Keratinocyte (primary cell): ENCODE data around the gene CLECL1. TPM values are rescaled to one million over a fixed set of nuclear protein-coding genes. Genes with fewer than 3 reads are reported as not detected.

ENCODE experiments used
- DNase-seq: peaks from one replicate; pipeline ENCODE4 v3.0.0-alpha.2; 2011; ENCODE audit warnings: low read depth, missing footprints, low spot score
- FAIRE-seq: peaks from 2 replicates; lab custom pipeline; 2011; peaks lifted over from hg19 to GRCh38; lab: Jason Lieb, UNC
- H2AFZ ChIP-seq: 2 replicates; pipeline ENCODE4 v1.6.0; 2012; ENCODE audit warnings: low read length, control low read depth, inconsistent platforms; ENCODE audit not compliant: control insufficient read depth
- H3K27ac ChIP-seq: 2 replicates; pipeline ENCODE4 v1.5.1; 2011; ENCODE audit warnings: low read length; ENCODE audit not compliant: control insufficient read depth, insufficient read depth
- H3K27me3 ChIP-seq: 3 replicates; pipeline ENCODE4 v1.6.0; 2011; ENCODE audit warnings: low read length; ENCODE audit not compliant: control insufficient read depth, insufficient read depth; ENCODE audit errors: extremely low read depth
- H3K36me3 ChIP-seq, 2 experiments: 2 replicates in 1 of 2; 3 replicates in 1 of 2; pipeline ENCODE4 v1.5.1; 2011; ENCODE audit warnings: low read length in 2 of 2, mild to moderate bottlenecking in 1 of 2; ENCODE audit not compliant: control insufficient read depth in 2 of 2, insufficient read depth in 2 of 2; ENCODE audit errors: extremely low read depth in 1 of 2
- H3K4me1 ChIP-seq: 3 replicates; pipeline ENCODE4 v1.5.1; 2011; ENCODE audit warnings: low read length; ENCODE audit not compliant: control insufficient read depth, insufficient read depth; ENCODE audit errors: extremely low read depth
- H3K4me2 ChIP-seq: 3 replicates; pipeline ENCODE4 v1.6.0; 2011; ENCODE audit warnings: low read depth, low read length; ENCODE audit not compliant: control insufficient read depth, insufficient read depth; ENCODE audit errors: extremely low read depth
- H3K4me3 ChIP-seq, 3 experiments: fragments of 200-600 bp in 1 of 3; sonication (generic) in 1 of 3; 2 replicates in 2 of 3; 3 replicates in 1 of 3; pipeline ENCODE4 v1.5.1; 2011 to 2016; ENCODE audit warnings: low read length in 3 of 3, mild to moderate bottlenecking in 3 of 3, control low read depth in 2 of 3, inconsistent platforms in 1 of 3, low read depth in 1 of 3, mixed read lengths in 1 of 3, mixed run types in 1 of 3, moderate library complexity in 1 of 3; ENCODE audit not compliant: control insufficient read depth in 2 of 3, insufficient read depth in 2 of 3; ENCODE audit errors: extremely low read depth in 1 of 3
- H3K79me2 ChIP-seq: 2 replicates; pipeline ENCODE4 v1.6.0; 2012; ENCODE audit warnings: low read length; ENCODE audit not compliant: control insufficient read depth, insufficient read depth
- H3K9ac ChIP-seq: 3 replicates; pipeline ENCODE4 v1.6.0; 2011; ENCODE audit warnings: low read length; ENCODE audit not compliant: control insufficient read depth, insufficient read depth; ENCODE audit errors: extremely low read depth
- H3K9me1 ChIP-seq: 3 replicates; pipeline ENCODE4 v1.6.0; 2011; ENCODE audit warnings: low read length; ENCODE audit not compliant: control insufficient read depth, insufficient read depth; ENCODE audit errors: extremely low read depth
- H3K9me3 ChIP-seq: 2 replicates; pipeline ENCODE4 v1.5.1; 2012; ENCODE audit warnings: low read depth, low read length; ENCODE audit not compliant: control insufficient read depth
- H4K20me1 ChIP-seq: 3 replicates; pipeline ENCODE4 v1.6.0; 2011; ENCODE audit warnings: low read length; ENCODE audit not compliant: control insufficient read depth, insufficient read depth; ENCODE audit errors: extremely low read depth
- EZH2 ChIP-seq: IDR thresholded peaks from one replicate; pipeline ENCODE4 v1.6.1; 2012; ENCODE audit warnings: inconsistent platforms, mild to moderate bottlenecking, low read length, moderate library complexity
- dilution Hi-C: fragments of 300-500 bp; cut with MboI; formaldehyde crosslinking; loops from one replicate; pipeline ENCODE4 v1.7.0; 2020; ENCODE audit warnings: low sequenced_read_pairs; ENCODE audit not compliant: extremely low pct_ligation_motif_present
- polyA plus RNA-seq, 5 experiments: library from polyadenylated mRNA; depleted of rRNA in 3 of 5; stranded (reverse) in 3 of 5; stranded (forward) in 1 of 5; unstranded in 1 of 5; fragments of >200 nt; gene quantifications; 1 replicate in 1 of 5; 2 replicates in 3 of 5; 3 replicates in 1 of 5; pipeline versions ENCODE4 v1.2.1 to v1.2.3, GENCODE V29; 2011 to 2012; ENCODE audit warnings: missing spikeins in 2 of 5, low read depth in 1 of 5, low replicate concordance in 1 of 5
- TF ChIP-seq, protein P1 (sequence below), 3 experiments: IDR thresholded peaks in 1 of 3; conservative IDR thresholded peaks in 1 of 3; optimal IDR thresholded peaks in 1 of 3; 2 replicates in 2 of 3; 3 replicates in 1 of 3; pipeline versions ENCODE3 to v1.5.1; 2011; ENCODE audit warnings: low read length in 3 of 3, mild to moderate bottlenecking in 3 of 3, moderate library complexity in 2 of 3, control low read depth in 1 of 3, inconsistent platforms in 1 of 3; ENCODE audit not compliant: insufficient read depth in 2 of 3; ENCODE audit errors: extremely low read depth in 1 of 3

Gene CLECL1
- polyA plus RNA-seq, 1 donor (not counting 4 experiments of a cell fraction or from before 2014, with no cell fraction given): not detected

DNA sequence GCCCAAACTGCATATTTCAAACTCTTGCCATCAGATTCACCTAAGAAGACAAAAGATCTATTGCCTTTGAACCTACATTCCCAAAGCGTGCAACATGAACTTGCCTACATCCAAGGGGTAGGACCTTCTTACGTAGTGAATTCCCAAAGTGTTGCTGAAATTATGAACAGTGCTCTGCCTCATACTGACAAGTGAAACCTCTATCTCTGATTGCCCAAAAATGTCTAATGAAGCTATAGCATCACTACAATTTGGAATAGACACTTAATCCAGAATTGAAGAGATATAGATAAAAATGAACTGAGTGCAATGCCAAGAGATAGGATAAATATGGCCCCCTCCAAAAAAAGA is 32.3 kb downstream of the CLECL1 start:
- DNase-seq (no peak), FAIRE-seq (no peak)
- no peak overlapping the region for H2AFZ ChIP-seq
- H3K79me2 ChIP-seq: no peaks in the 10 kb centered on the region
- no peak for TF ChIP-seq EZH2
- TF ChIP-seq, protein P1, sequence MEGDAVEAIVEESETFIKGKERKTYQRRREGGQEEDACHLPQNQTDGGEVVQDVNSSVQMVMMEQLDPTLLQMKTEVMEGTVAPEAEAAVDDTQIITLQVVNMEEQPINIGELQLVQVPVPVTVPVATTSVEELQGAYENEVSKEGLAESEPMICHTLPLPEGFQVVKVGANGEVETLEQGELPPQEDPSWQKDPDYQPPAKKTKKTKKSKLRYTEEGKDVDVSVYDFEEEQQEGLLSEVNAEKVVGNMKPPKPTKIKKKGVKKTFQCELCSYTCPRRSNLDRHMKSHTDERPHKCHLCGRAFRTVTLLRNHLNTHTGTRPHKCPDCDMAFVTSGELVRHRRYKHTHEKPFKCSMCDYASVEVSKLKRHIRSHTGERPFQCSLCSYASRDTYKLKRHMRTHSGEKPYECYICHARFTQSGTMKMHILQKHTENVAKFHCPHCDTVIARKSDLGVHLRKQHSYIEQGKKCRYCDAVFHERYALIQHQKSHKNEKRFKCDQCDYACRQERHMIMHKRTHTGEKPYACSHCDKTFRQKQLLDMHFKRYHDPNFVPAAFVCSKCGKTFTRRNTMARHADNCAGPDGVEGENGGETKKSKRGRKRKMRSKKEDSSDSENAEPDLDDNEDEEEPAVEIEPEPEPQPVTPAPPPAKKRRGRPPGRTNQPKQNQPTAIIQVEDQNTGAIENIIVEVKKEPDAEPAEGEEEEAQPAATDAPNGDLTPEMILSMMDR (optimal IDR thresholded peaks at IDR 0.05 in 1 of 3, IDR thresholded peaks at IDR 0.05 in 1 of 3, conservative IDR thresholded peaks at IDR 0.05 in 1 of 3; ENCODE audit: extremely low read depth in 1 of 3, insufficient read depth in 2 of 3, low read length in 3 of 3): no peak
- H3K9me1 ChIP-seq: no peaks in the 10 kb centered on the region
- H3K27ac ChIP-seq: no peak overlapping the region
- H3K9ac ChIP-seq: no peak overlapping the region
- H3K4me1 ChIP-seq: no peaks in the 10 kb centered on the region
- H4K20me1 ChIP-seq: no peaks in the 10 kb centered on the region
- H3K9me3 ChIP-seq: no peaks in the 10 kb centered on the region
- no peak overlapping the region for H3K4me2 ChIP-seq
- dilution Hi-C loops: loop anchor here (10.0 kb wide), 1 partner anchor 76 kb away; no protein-coding TSS in a partner anchor
- no peaks in the 10 kb centered on the region for H3K27me3 ChIP-seq
- no peak overlapping the region for H3K4me3 ChIP-seq
- H3K36me3 ChIP-seq: no peaks in the 10 kb centered on the region

DNA sequence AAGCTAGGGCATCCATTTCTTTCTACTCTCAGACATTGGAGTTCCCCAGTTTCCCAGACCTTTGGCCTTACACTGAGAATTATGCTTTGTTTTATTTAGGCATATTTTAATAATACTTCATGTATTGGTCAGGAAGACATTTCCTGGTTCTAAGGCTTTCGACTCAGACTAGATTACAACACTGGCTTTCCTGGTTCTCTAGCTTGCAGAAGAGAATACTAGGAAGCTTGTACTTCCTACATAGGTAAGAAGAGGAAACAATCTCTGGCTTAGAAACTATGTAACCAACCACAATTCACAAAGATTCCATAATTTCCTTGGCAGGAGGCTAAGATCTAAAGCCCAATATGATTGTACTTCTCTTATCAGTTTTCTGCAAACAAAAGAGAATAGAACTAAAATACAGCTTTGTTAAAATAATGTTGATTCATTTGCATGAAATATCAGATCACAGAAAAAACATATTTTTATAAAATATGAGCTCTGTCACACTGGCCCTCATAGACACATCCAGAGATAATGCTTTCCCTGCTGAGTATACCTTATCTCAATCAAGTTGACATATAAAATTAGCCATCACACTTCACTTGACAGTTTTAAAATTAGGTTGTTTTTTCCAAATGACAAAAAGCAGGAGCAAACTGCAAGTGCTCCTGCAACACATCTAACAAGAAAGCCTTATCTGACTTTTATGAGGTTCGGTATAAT is 32.8 kb downstream of the CLECL1 start:
- FAIRE-seq (peak; percentile 46), DNase-seq (no peak)
- H3K36me3 ChIP-seq: no peaks in the 10 kb centered on the region
- H3K9me3 ChIP-seq: no peaks in the 10 kb centered on the region
- H3K9me1 ChIP-seq: no peaks in the 10 kb centered on the region
- no peaks in the 10 kb centered on the region for H3K4me1 ChIP-seq
- H3K27ac ChIP-seq: no peak overlapping the region
- no peaks in the 10 kb centered on the region for H4K20me1 ChIP-seq
- TF ChIP-seq, protein P1 (optimal IDR thresholded peaks at IDR 0.05 in 1 of 3, IDR thresholded peaks at IDR 0.05 in 1 of 3, conservative IDR thresholded peaks at IDR 0.05 in 1 of 3; ENCODE audit: extremely low read depth in 1 of 3, insufficient read depth in 2 of 3, low read length in 3 of 3): no peak
- TF ChIP-seq EZH2: no peak
- no peak overlapping the region for H3K4me2 ChIP-seq
- no peak overlapping the region for H3K9ac ChIP-seq
- H3K27me3 ChIP-seq: no peaks in the 10 kb centered on the region
- H3K4me3 ChIP-seq: no peak overlapping the region
- H3K79me2 ChIP-seq: no peaks in the 10 kb centered on the region
- dilution Hi-C loops: loop anchor here (10.0 kb wide), 1 partner anchor 75 kb away; no protein-coding TSS in a partner anchor
- no peak overlapping the region for H2AFZ ChIP-seq
